H1 (cell line): ENCODE measurements around the gene USP51. TPM values are rescaled to one million over a fixed set of nuclear protein-coding genes. Genes with fewer than 3 reads are reported as not detected.

Source experiments
- CTCF ChIA-PET: fragments of 300-600 bp; sonication (Branson Sonifier 250); formaldehyde crosslinking; loops from one replicate; lab custom pipeline; 2021; ENCODE audit not compliant: partially characterized antibody; lab: Charles Lee
- POLR2A ChIA-PET: fragments of 300-600 bp; sonication (Branson Sonifier 250); formaldehyde crosslinking; loops from one replicate; lab custom pipeline; 2021; ENCODE audit warnings: inconsistent platforms; ENCODE audit not compliant: partially characterized antibody; lab: Charles Lee
- DNase-seq, 2 experiments: peaks; one replicate each; pipeline versions ENCODE4 v3.0.0 to v3.0.0-alpha.2; 2010 to 2022; ENCODE audit warnings: low spot score in 2 of 2, low read depth in 1 of 2, mixed read lengths in 1 of 2
- FAIRE-seq: peaks from 2 replicates; lab custom pipeline; 2011; peaks lifted over from hg19 to GRCh38; lab: Jason Lieb, UNC
- H2AFZ ChIP-seq: 2 replicates; pipeline ENCODE4 v1.8.1; 2012; ENCODE audit warnings: low read length, inconsistent platforms
- H2AK5ac ChIP-seq: 2 replicates; pipeline ENCODE4 v1.6.1; 2013; ENCODE audit warnings: low read depth, low read length
- H2BK120ac ChIP-seq: replicated peaks from 2 replicates; pipeline ENCODE3; 2013; ENCODE audit warnings: low read depth, low read length, inconsistent platforms
- H2BK12ac ChIP-seq: 2 replicates; pipeline ENCODE4 v1.6.1; 2013; ENCODE audit warnings: low read depth, low read length
- H2BK15ac ChIP-seq: 2 replicates; pipeline ENCODE4 v1.6.1; 2013; ENCODE audit warnings: low read length
- H2BK20ac ChIP-seq: 2 replicates; pipeline ENCODE4 v1.6.1; 2013; ENCODE audit warnings: low read length
- H2BK5ac ChIP-seq: 2 replicates; pipeline ENCODE4 v1.6.1; 2013; ENCODE audit warnings: low read depth, low read length
- H3K14ac ChIP-seq: 2 replicates; pipeline ENCODE4 v1.6.1; 2013; ENCODE audit warnings: inconsistent platforms; ENCODE audit not compliant: insufficient read length
- H3K18ac ChIP-seq: 2 replicates; pipeline ENCODE4 v1.6.1; 2013; ENCODE audit warnings: low read length; ENCODE audit errors: extremely low read depth
- H3K23ac ChIP-seq: 2 replicates; pipeline ENCODE4 v1.6.1; 2013; ENCODE audit warnings: inconsistent platforms; ENCODE audit not compliant: insufficient read length
- H3K23me2 ChIP-seq: 2 replicates; pipeline ENCODE4 v1.6.1; 2013; ENCODE audit warnings: low read depth, low read length
- H3K27ac ChIP-seq: 2 replicates; pipeline ENCODE4 v1.6.1; 2011; ENCODE audit warnings: low read depth, low read length, inconsistent platforms
- H3K27me3 ChIP-seq, 4 experiments: replicated peaks in 1 of 4; 1 replicate in 1 of 4; 2 replicates in 3 of 4; pipeline versions ENCODE4 v1.6.1 to v1.8.1; 2011 to 2013; ENCODE audit warnings: low read length in 3 of 4, mild to moderate bottlenecking in 3 of 4, inconsistent platforms in 2 of 4, mixed read lengths in 2 of 4, moderate library complexity in 1 of 4; ENCODE audit not compliant: control insufficient read depth in 3 of 4, insufficient read depth in 3 of 4; ENCODE audit errors: extremely low read depth in 1 of 4
- H3K36me3 ChIP-seq, 4 experiments: 2 replicates each; pipeline versions ENCODE4 v1.6.1 to v1.8.1; 2011 to 2013; ENCODE audit warnings: mild to moderate bottlenecking in 4 of 4, low read length in 3 of 4, moderate library complexity in 2 of 4, control low read depth in 1 of 4, inconsistent platforms in 1 of 4; ENCODE audit not compliant: insufficient read depth in 4 of 4, control insufficient read depth in 2 of 4
- H3K4ac ChIP-seq: replicated peaks from 2 replicates; pipeline ENCODE3; 2013; ENCODE audit warnings: low read length, low read depth, mixed read lengths, inconsistent platforms; ENCODE audit not compliant: insufficient read length
- H3K4me1 ChIP-seq, 4 experiments: replicated peaks in 1 of 4; 1 replicate in 1 of 4; 2 replicates in 3 of 4; pipeline versions ENCODE4 v1.6.1 to v1.8.1; 2011 to 2013; ENCODE audit warnings: low read length in 3 of 4, inconsistent platforms in 2 of 4, mixed read lengths in 1 of 4; ENCODE audit not compliant: insufficient read depth in 4 of 4, control insufficient read depth in 3 of 4
- H3K4me2 ChIP-seq, 2 experiments: 2 replicates each; pipeline versions ENCODE4 v1.6.1 to v1.8.1; 2011 to 2013; ENCODE audit warnings: low read depth in 2 of 2, low read length in 2 of 2, control low read depth in 1 of 2, inconsistent platforms in 1 of 2, mild to moderate bottlenecking in 1 of 2; ENCODE audit not compliant: insufficient read depth in 1 of 2
- H3K4me3 ChIP-seq, 4 experiments: fragments of 200-600, 300-600 bp in 1 of 4; sonication (generic), shearing (Covaris generic), sonication (Bioruptor Twin) in 1 of 4; 2 replicates each; pipeline versions ENCODE4 v1.5.1 to v1.8.1; 2011 to 2016; ENCODE audit warnings: low read length in 4 of 4, low read depth in 3 of 4, control low read depth in 2 of 4, inconsistent platforms in 2 of 4, mild to moderate bottlenecking in 2 of 4, mixed read lengths in 1 of 4, moderate library complexity in 1 of 4; ENCODE audit not compliant: insufficient read depth in 2 of 4; ENCODE audit errors: extremely low read depth in 1 of 4
- H3K56ac ChIP-seq: replicated peaks from 2 replicates; pipeline ENCODE3; 2013; ENCODE audit warnings: low read depth, mild to moderate bottlenecking, mixed read lengths, low read length, inconsistent platforms; ENCODE audit not compliant: insufficient read length
- H3K79me1 ChIP-seq: 2 replicates; pipeline ENCODE4 v1.6.1; 2013; ENCODE audit warnings: low read depth, low read length, control low read depth
- H3K79me2 ChIP-seq, 2 experiments: 2 replicates each; pipeline versions ENCODE4 v1.6.1 to v1.8.1; 2012 to 2013; ENCODE audit warnings: low read length in 2 of 2, mild to moderate bottlenecking in 2 of 2, inconsistent platforms in 1 of 2; ENCODE audit not compliant: insufficient read depth in 2 of 2, control insufficient read depth in 1 of 2
- H3K9ac ChIP-seq, 4 experiments: replicated peaks in 1 of 4; 1 replicate in 1 of 4; 2 replicates in 3 of 4; pipeline versions ENCODE4 v1.6.1 to v1.8.1; 2011 to 2013; ENCODE audit warnings: low read depth in 3 of 4, low read length in 3 of 4, control low read depth in 2 of 4, mild to moderate bottlenecking in 2 of 4, moderate library complexity in 2 of 4, inconsistent platforms in 1 of 4; ENCODE audit errors: extremely low read depth in 1 of 4
- H3K9me3 ChIP-seq, 2 experiments: 2 replicates each; pipeline versions ENCODE4 v1.6.1 to v1.8.1; 2012 to 2013; ENCODE audit warnings: mild to moderate bottlenecking in 2 of 2, moderate library complexity in 2 of 2, control low read depth in 1 of 2, inconsistent platforms in 1 of 2, low read depth in 1 of 2, low read length in 1 of 2, mixed read lengths in 1 of 2; ENCODE audit not compliant: insufficient read depth in 2 of 2
- H4K20me1 ChIP-seq, 2 experiments: replicated peaks in 1 of 2; 2 replicates each; pipeline versions ENCODE3 to v1.8.1; 2011 to 2013; ENCODE audit warnings: inconsistent platforms in 2 of 2, low read length in 2 of 2, mild to moderate bottlenecking in 1 of 2; ENCODE audit not compliant: insufficient read depth in 2 of 2, control insufficient read depth in 1 of 2
- H4K5ac ChIP-seq: 2 replicates; pipeline ENCODE4 v1.6.1; 2013; ENCODE audit warnings: low read length, low read depth, mixed read lengths, inconsistent platforms; ENCODE audit not compliant: insufficient read length
- H4K8ac ChIP-seq: 2 replicates; pipeline ENCODE4 v1.8.0; 2013; ENCODE audit warnings: mild to moderate bottlenecking, moderate library complexity, low read length, inconsistent platforms; ENCODE audit not compliant: insufficient read depth; ENCODE audit errors: extremely low read depth
- H4K91ac ChIP-seq: replicated peaks from 2 replicates; pipeline ENCODE3; 2013; ENCODE audit warnings: low read length, mixed read lengths, inconsistent platforms; ENCODE audit not compliant: insufficient read length
- BRCA1 ChIP-seq: IDR thresholded peaks from 2 replicates; pipeline ENCODE4 v1.6.1; 2012; ENCODE audit warnings: low read depth, low read length, improper control_type of control experiment
- JUN ChIP-seq: IDR thresholded peaks from 2 replicates; pipeline ENCODE4 v1.6.1; 2011; ENCODE audit warnings: low read depth, mild to moderate bottlenecking, improper control_type of control experiment, low read length
- POLR2AphosphoS5 ChIP-seq: IDR thresholded peaks from 2 replicates; pipeline ENCODE4 v1.6.1; 2011; ENCODE audit warnings: low read depth, low read length
- RAD21 ChIP-seq, 2 experiments: IDR thresholded peaks in 1 of 2; conservative IDR thresholded peaks in 1 of 2; 2 replicates each; pipeline ENCODE4 v1.6.1; 2011; ENCODE audit warnings: low read depth in 2 of 2, low read length in 2 of 2, improper control_type of control experiment in 1 of 2, inconsistent platforms in 1 of 2, mild to moderate bottlenecking in 1 of 2, moderate library complexity in 1 of 2
- RNF2 ChIP-seq: fragments of 200-900, 300-1000 bp; sonication (generic); IDR thresholded peaks from 2 replicates; pipeline ENCODE4 v1.7.1; 2016; ENCODE audit warnings: borderline replicate concordance, low read depth, mild to moderate bottlenecking, antibody characterized with exemption, low read length; ENCODE audit not compliant: poor library complexity, severe bottlenecking; ENCODE audit errors: missing control alignments
- SIRT6 ChIP-seq: IDR thresholded peaks from one replicate; pipeline ENCODE4 v1.7.1; 2012; ENCODE audit warnings: low read length, inconsistent platforms
- TAF1 ChIP-seq: IDR thresholded peaks from 2 replicates; pipeline ENCODE4 v1.6.1; 2011; ENCODE audit warnings: mild to moderate bottlenecking, low read depth, low read length
- TBP ChIP-seq: IDR thresholded peaks from 2 replicates; pipeline ENCODE4 v1.6.1; 2011; ENCODE audit warnings: low read depth, low read length, improper control_type of control experiment
- USF2 ChIP-seq: IDR thresholded peaks from 2 replicates; pipeline ENCODE4 v1.6.1; 2011; ENCODE audit warnings: low read length, improper control_type of control experiment
- WGBS, 2 experiments: shearing (Covaris generic) in 1 of 2; methylation state at CpG; one replicate each; pipeline versions ENCODE4 v1.1.6 to v1.1.7; 2013 to 2015; ENCODE audit warnings: low lambda C conversion rate in 2 of 2, mixed read lengths in 2 of 2, inconsistent platforms in 1 of 2, low coverage in 1 of 2, missing lambda C conversion rate in 1 of 2; ENCODE audit not compliant: insufficient replicate concordance in 2 of 2, insufficient coverage in 1 of 2, insufficient read length in 1 of 2; ENCODE audit errors: extremely low coverage in 1 of 2, missing lambda C conversion rate in 1 of 2; 5-methylcytosine and 5-hydroxymethylcytosine counted together
- polyA plus RNA-seq, 7 experiments: library from polyadenylated mRNA; depleted of rRNA in 3 of 7; stranded (reverse) in 5 of 7; unstranded in 2 of 7; fragments of >200 nt in 5 of 7; fragments of 200-250 nt in 2 of 7; gene quantifications; 1 replicate in 5 of 7; 2 replicates in 1 of 7; 4 replicates in 1 of 7; pipeline versions ENCODE4 v1.2.1 to v1.2.3, GENCODE V29; 2011 to 2013; ENCODE audit warnings: missing spikeins in 2 of 7, mixed read lengths in 2 of 7
- total RNA-seq: library from RNA; stranded (reverse); fragmentation: NEBNext Ultra II Directional; extraction: Animal tissue kit (Norgen Biotek cat#: 25700); gene quantifications from 2 replicates; pipeline ENCODE4 v1.2.1, GENCODE V29; 2021

USP51 gene
- total and polyA plus RNA-seq, 2 of the 8 experiments (the other 6 are each of a cell fraction or from before 2014, with no cell fraction given): 5.2 to 5.6 TPM

- Histone ChIP-seq H3K23me2 (no peaks in the 10 kb centered on the region), H3K27me3 (no peaks in the 10 kb centered on the region), H2BK15ac (no peak overlapping the region), H3K9me3 (no peaks in the 10 kb centered on the region), H4K5ac (no peak overlapping the region), H3K9ac (no peak overlapping the region), H3K27ac (no peak overlapping the region), H2BK20ac (no peak overlapping the region), H3K4me2 (no peak overlapping the region), H3K18ac (no peak overlapping the region), H3K4me3 (no peak overlapping the region), H2AFZ (no peak overlapping the region), H3K36me3 (no peaks in the 10 kb centered on the region), H3K23ac (no peak overlapping the region), H3K4ac (no peak overlapping the region), H3K14ac (no peak overlapping the region), H3K56ac (no peak overlapping the region), H3K4me1 (no peaks in the 10 kb centered on the region), H2BK120ac (no peak overlapping the region), H4K20me1 (no peaks in the 10 kb centered on the region), H2BK12ac (no peak overlapping the region), H4K8ac (no peak overlapping the region), H2AK5ac (no peak overlapping the region), H3K79me2 (no peaks in the 10 kb centered on the region), H2BK5ac (no peak overlapping the region), H4K91ac (no peak overlapping the region), H3K79me1 (no peaks in the 10 kb centered on the region)
- 77% methylated on average over 3 of the region's 3 CpGs; no CpG with 5 or more reads in 1 of the 2 experiments for WGBS, 2 experiments
- FAIRE-seq (no peak), DNase-seq (no peak)
- ChIA-PET CTCF (no interaction called here), POLR2A (no interaction called here)
- TF ChIP-seq SIRT6 (no peak), USF2 (no peak), BRCA1 (no peak), JUN (no peak), RAD21 (IDR thresholded peaks at IDR 0.05 in 1 of 2, conservative IDR thresholded peaks at IDR 0.05 in 1 of 2; ENCODE audit: low read depth in 2 of 2, low read length in 2 of 2) (no peak), TAF1 (no peak), RNF2 (no peak), TBP (no peak), POLR2AphosphoS5 (no peak)
These were observed 9.1 kb downstream of the USP51 start for GRCh38 chrX:55480390-55481062.
